Adrenal gland (tissue), 12 donors: ENCODE measurements around the gene TNFRSF11A. TPM values are rescaled to one million over a fixed set of nuclear protein-coding genes. Genes with fewer than 3 reads are reported as not detected.

ENCODE experiments used
- DNase-seq, 7 donors: peaks; one replicate each; pipeline ENCODE4 v3.0.0-alpha.2; 2019 to 2020
- H3K27ac ChIP-seq, 5 donors: fragments of 200-600 bp; sonication (generic) in 4 of 5; 1 replicate in 3 of 5; 2 replicates in 2 of 5; pipeline versions ENCODE4 v1.5.1 to v1.8.0; 2016 to 2020; ENCODE audit warnings: mild to moderate bottlenecking in 1 of 5
- H3K27me3 ChIP-seq: fragments of 200-600 bp; 2 replicates; pipeline ENCODE4 v1.8.0; 2021
- H3K36me3 ChIP-seq, 2 donors: fragments of 200-600 bp; replicated peaks in 1 of 2; 1 replicate in 1 of 2; 2 replicates in 1 of 2; pipeline versions ENCODE4 v1.5.1 to v1.8.0; 2018 to 2022
- H3K4me1 ChIP-seq, 2 donors: fragments of 200-600 bp; replicated peaks in 1 of 2; 1 replicate in 1 of 2; 2 replicates in 1 of 2; pipeline versions ENCODE4 v1.5.1 to v1.8.0; 2018 to 2021
- H3K4me3 ChIP-seq, 4 donors: fragments of 200-600 bp; sonication (generic) in 3 of 4; one replicate each; pipeline ENCODE4 v1.5.1; 2016 to 2018
- H3K9me3 ChIP-seq, 3 donors: fragments of 200-600 bp; sonication (generic) in 1 of 3; replicated peaks in 1 of 3; 1 replicate in 2 of 3; 2 replicates in 1 of 3; pipeline versions ENCODE4 v1.5.1 to v1.8.0; 2016 to 2021
- POLR2A ChIP-seq, 2 donors: fragments of 450-650 bp; IDR thresholded peaks; one replicate each; pipeline ENCODE4 v1.6.1; 2017; ENCODE audit warnings: antibody characterized with exemption in 2 of 2, mild to moderate bottlenecking in 2 of 2, moderate library complexity in 1 of 2
- WGBS, 4 donors: extraction: QIAGEN DNeasy Blood & Tissue Kit in 2 of 4; methylation state at CpG; one replicate each; pipeline versions ENCODE4 v1.1.5 to v1.1.7; 2013 to 2017; 5-methylcytosine and 5-hydroxymethylcytosine counted together
- intact Hi-C, 2 donors: fragments of 100-400 bp; cut with DNase I; formaldehyde crosslinking; loops; one replicate each; pipeline versions ENCODE4 v1.14.1 to v1.15.0; 2022 to 2023
- polyA plus RNA-seq, 3 donors: library from polyadenylated mRNA; stranded (reverse); fragments of 200-250 nt in 2 of 3; fragments of 350-450 nt in 1 of 3; fragmentation: Illumina TruSeq in 1 of 3; extraction: RNeasy Lipid Tissue Mini Kit (QIAGEN cat#74804) in 1 of 3; gene quantifications; one replicate each; pipeline ENCODE4 v1.2.3, GENCODE V29; 2013 to 2014
- total RNA-seq, 9 donors: library from RNA; depleted of rRNA in 4 of 9; stranded (reverse); fragments of >200 nt in 4 of 9; fragments of 120-200 nt in 1 of 9; fragmentation: NEBNext Ultra II Directional in 1 of 9; extraction: Animal tissue kit (Norgen Biotek cat#: 25700) in 1 of 9; gene quantifications; one replicate each; pipeline versions ENCODE4 v1.1.0 to v1.2.4, GENCODE V29; 2013 to 2023
- TF ChIP-seq, protein P1 (sequence below), 6 experiments: fragments of 450-650 bp in 4 of 6; fragments of 200-600 bp in 2 of 6; sonication (generic) in 1 of 6; IDR thresholded peaks; 1 replicate in 5 of 6; 2 replicates in 1 of 6; pipeline versions ENCODE4 v1.5.1 to v1.8.0; 2016 to 2021; ENCODE audit warnings: antibody characterized with exemption in 6 of 6, mild to moderate bottlenecking in 2 of 6, moderate library complexity in 1 of 6
- donor health status: healthy with polysubstance abuse.
- donor health status: Bipolar disorder and iron deficiency.
- donor health status: DM: yes; HTN: yes; CAD: no.
- donor health status: DM: no; HTN: no; CAD: no.
- donor health status: DM: no; HTN: no; CAD: no.
- donor health status: DM: yes; HTN: yes; CAD: no.

Gene TNFRSF11A
- total and polyA plus RNA-seq, 12 donors, result 0.61 to 15.7 (median 4.2) TPM

DNA sequence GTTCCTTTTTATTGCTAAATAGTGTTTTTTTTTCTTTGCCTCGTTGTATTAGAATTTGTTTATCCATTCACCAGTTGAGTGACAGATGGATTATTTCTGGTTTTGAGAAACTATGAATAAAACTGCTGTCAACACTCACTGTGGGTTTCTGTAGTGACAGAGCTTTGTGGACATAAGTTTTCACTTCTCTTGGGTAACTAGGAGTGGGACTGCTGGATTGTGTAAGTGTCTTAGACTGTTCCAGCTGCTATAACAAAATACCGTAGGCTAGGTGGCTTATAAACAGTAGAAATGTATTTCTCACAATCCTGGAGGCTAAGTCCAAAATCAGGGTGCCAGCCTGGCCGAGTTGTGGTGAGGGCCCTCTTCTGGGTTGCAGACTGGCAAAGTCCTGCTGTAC, 71.9 kb downstream of the TNFRSF11A start:
- WGBS, 4 donors, result 50 to 68% (median 58%) methylated on average over 3 of the region's 3 CpGs
- Histone ChIP-seq H3K27ac (no peak overlapping the region), H3K36me3 (no peaks in the 10 kb centered on the region), H3K4me1 (no peaks in the 10 kb centered on the region), H3K4me3 (no peak overlapping the region), H3K27me3 (no peaks in the 10 kb centered on the region), H3K9me3 (no peaks in the 10 kb centered on the region)
- DNase-seq, result no peak
- intact Hi-C loops, result no loop called here
- TF ChIP-seq, protein P1, sequence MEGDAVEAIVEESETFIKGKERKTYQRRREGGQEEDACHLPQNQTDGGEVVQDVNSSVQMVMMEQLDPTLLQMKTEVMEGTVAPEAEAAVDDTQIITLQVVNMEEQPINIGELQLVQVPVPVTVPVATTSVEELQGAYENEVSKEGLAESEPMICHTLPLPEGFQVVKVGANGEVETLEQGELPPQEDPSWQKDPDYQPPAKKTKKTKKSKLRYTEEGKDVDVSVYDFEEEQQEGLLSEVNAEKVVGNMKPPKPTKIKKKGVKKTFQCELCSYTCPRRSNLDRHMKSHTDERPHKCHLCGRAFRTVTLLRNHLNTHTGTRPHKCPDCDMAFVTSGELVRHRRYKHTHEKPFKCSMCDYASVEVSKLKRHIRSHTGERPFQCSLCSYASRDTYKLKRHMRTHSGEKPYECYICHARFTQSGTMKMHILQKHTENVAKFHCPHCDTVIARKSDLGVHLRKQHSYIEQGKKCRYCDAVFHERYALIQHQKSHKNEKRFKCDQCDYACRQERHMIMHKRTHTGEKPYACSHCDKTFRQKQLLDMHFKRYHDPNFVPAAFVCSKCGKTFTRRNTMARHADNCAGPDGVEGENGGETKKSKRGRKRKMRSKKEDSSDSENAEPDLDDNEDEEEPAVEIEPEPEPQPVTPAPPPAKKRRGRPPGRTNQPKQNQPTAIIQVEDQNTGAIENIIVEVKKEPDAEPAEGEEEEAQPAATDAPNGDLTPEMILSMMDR (IDR thresholded peaks at IDR 0.05), result no peak
- no peak for TF ChIP-seq POLR2A (IDR thresholded peaks at IDR 0.05)

DNA sequence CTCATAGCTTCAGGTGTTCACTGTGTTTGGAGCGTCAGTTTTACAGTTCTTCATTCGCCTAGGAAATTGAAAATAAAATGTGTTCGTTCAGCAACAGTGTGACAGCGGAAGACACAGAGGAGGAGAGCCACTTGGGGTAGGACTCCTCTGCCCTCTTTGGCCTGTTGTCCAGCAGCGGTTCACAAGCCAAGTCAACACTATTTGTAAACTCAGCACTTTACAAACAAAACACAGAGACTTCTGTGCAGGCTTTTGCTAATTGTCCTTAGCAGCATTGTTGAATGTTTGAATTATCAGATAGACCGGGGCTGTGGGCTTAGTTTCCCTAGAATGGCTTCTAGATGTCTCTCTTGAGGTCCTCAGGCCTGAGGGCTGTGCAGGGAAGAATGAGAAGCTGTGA, 73.2 kb downstream of the TNFRSF11A start:
- intact Hi-C loops, result no loop called here
- no peak for DNase-seq
- Histone ChIP-seq H3K4me3 (no peak overlapping the region), H3K27ac (no peak overlapping the region), H3K36me3 (no peaks in the 10 kb centered on the region), H3K4me1 (no peaks in the 10 kb centered on the region), H3K9me3 (no peaks in the 10 kb centered on the region), H3K27me3 (no peaks in the 10 kb centered on the region)
- TF ChIP-seq, protein P1 (IDR thresholded peaks at IDR 0.05), result no peak
- TF ChIP-seq POLR2A (IDR thresholded peaks at IDR 0.05), result no peak
- 87 to 92% (median 90%) methylated on average over 6 of the region's 6 CpGs for WGBS, 4 donors

DNA sequence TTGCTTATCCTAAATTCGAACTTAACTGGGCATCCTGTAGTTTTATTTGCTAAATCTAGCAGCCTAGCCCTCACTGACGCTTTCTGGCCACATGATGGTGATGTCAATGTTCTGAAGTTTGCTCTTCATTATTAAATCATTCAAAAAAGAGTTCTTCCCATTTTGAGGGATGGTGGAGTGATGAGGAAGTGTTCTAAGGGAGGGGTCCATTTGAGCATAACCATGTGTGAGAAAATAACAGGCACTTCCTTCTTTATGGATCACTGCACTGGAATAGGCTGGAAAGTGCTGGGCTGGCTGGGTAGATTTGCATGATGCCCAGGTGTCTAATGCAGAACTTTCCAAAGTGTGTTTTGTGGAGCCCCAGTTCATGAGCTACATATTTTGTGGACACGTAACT, 74.2 kb downstream of the TNFRSF11A start:
- H3K27ac ChIP-seq, result no peak overlapping the region
- no peak overlapping the region for H3K4me3 ChIP-seq
- H3K36me3 ChIP-seq, result no peaks in the 10 kb centered on the region
- TF ChIP-seq, protein P1 (IDR thresholded peaks at IDR 0.05), result peak in 2 of 6 experiments; percentile 4 to 14
- TF ChIP-seq POLR2A (IDR thresholded peaks at IDR 0.05), result no peak
- no peaks in the 10 kb centered on the region for H3K9me3 ChIP-seq
- no peak for DNase-seq
- H3K4me1 ChIP-seq, result no peaks in the 10 kb centered on the region
- no peaks in the 10 kb centered on the region for H3K27me3 ChIP-seq
- WGBS, 4 donors, result 49 to 64% (median 59%) methylated on average over 3 of the region's 3 CpGs
- intact Hi-C loops, result no loop called here

DNA sequence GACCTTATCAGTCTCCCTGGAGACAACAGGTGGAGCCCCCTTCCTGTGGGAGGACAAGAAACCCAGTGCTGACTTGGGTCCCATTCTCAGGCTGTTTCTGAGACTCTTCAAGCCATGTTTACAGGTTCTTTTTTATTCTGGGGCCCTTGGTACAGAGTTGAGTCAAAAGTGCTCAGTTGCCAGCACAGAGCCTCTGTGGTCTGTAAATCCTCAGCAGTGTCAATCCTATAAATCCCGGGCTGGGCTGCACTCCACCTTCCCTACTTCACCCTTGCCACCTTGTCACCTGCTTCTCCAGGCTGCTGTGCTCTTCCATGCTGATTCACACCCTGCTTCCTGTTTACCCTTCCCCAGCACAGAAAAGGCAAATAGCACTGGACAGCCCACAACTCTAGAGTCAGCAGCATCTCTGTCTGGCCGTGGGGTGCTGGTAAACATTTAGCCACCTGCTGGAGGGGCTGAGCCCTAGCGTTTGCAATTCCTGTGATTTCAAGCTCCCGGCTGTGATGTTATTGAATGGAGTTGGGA, 74.7 kb downstream of the TNFRSF11A start:
- H3K4me3 ChIP-seq, result no peak overlapping the region
- H3K36me3 ChIP-seq, result no peaks in the 10 kb centered on the region
- 23 to 33% (median 30%) methylated on average over 4 of the region's 4 CpGs for WGBS, 4 donors
- no peak for DNase-seq
- no peaks in the 10 kb centered on the region for H3K9me3 ChIP-seq
- intact Hi-C loops, result no loop called here
- H3K4me1 ChIP-seq, result no peaks in the 10 kb centered on the region
- TF ChIP-seq, protein P1 (IDR thresholded peaks at IDR 0.05), result no peak
- TF ChIP-seq POLR2A (IDR thresholded peaks at IDR 0.05), result no peak
- no peak overlapping the region for H3K27ac ChIP-seq
- H3K27me3 ChIP-seq, result no peaks in the 10 kb centered on the region
